Left colon (tissue), 2 donors: ENCODE measurements around the gene SPR. TPM values are rescaled to one million over a fixed set of nuclear protein-coding genes. Genes with fewer than 3 reads are reported as not detected.

Source experiments
- ATAC-seq: fragments of 200-7000 bp; cut with Tn5 transposase; one replicate; pipeline ENCODE4 v1.9.1; 2020; ENCODE audit warnings: mild to moderate bottlenecking, moderate library complexity
- DNase-seq, 2 donors: peaks; one replicate each; pipeline ENCODE4 v3.0.0-alpha.2; 2020
- intact Hi-C, 2 donors: fragments of 100-400 bp; cut with DNase I in 1 of 2; cut with micrococcal nuclease in 1 of 2; formaldehyde crosslinking; loops; one replicate each; pipeline versions ENCODE4 v1.11.2 to v1.14.0; 2022; cut with DNase I, micrococcal nuclease
- total RNA-seq, 2 donors: library from RNA; stranded (reverse); fragmentation: NEBNext Ultra II Directional; extraction: Animal tissue kit (Norgen Biotek cat#: 25700); gene quantifications; one replicate each; pipeline ENCODE4 v1.2.1, GENCODE V29; 2021
- donor health status: DM: no; HTN: no; CAD: no.
- donor health status: DM: yes; HTN: yes; CAD: no.

SPR gene
- total RNA-seq, 2 donors from 2014 or later: 77.8 to 81.9 TPM

DNA sequence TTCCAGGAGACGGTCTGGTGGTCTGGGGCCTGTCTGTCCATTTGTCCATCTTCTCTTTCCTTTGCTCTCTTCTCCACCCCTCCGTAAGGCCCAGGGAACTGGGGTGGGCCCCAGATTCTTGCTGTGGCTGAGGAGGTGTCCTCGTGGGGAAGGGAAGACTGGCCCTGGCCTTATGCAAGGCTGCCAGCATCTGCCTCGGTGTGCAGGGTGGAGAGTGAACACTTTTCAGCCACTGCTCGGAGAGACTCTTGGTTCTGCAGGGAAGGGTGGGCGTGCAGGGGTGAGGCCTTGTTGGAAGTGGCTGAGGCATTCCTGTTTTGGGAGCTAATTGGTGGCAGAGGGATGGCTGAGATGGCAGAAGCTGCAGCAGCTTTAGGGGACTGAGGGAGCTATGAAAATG, 53.2 kb downstream of the SPR start:
- intact Hi-C loops: no loop called here
- DNase-seq (no peak), ATAC-seq (no peak)

GRCh38 chr2:72940786-72941185, 53.6 kb downstream of the SPR start:
- DNase-seq (no peak), ATAC-seq (no peak)
- intact Hi-C loops: no loop called here

Other genes with a start within 250 kb of the SPR start
- gene EXOC6B, start 61.4 kb upstream of the SPR start, total RNA-seq: 10 to 100 TPM; 23.9 to 37.6 TPM
- gene EMX1, start 30.1 kb downstream of the SPR start, total RNA-seq: 1 to 10 TPM; 1.5 to 2.2 TPM
- gene SFXN5, start 184.3 kb downstream of the SPR start, total RNA-seq: 10 to 100 TPM; 19.9 to 20.5 TPM
- gene RAB11FIP5, start 225.5 kb downstream of the SPR start, total RNA-seq: 10 to 100 TPM; 19.3 to 19.7 TPM